Liver (tissue), 9 donors: ENCODE measurements around the gene INPP5A. TPM values are rescaled to one million over a fixed set of nuclear protein-coding genes. Genes with fewer than 3 reads are reported as not detected.
"Not testable (repeated sequence)": the region's sequence is repeated elsewhere in the genome, so short reads cannot be mapped to it uniquely, and the experiment has no call there.

Experiments
- DNase-seq: peaks from one replicate; pipeline ENCODE4 v3.0.0-alpha.2; 2017; ENCODE audit warnings: low spot score
- H3K27ac ChIP-seq, 2 donors: one replicate each; pipeline ENCODE4 v1.7.0; 2013; ENCODE audit warnings: inconsistent platforms in 2 of 2, low read length in 2 of 2, control low read depth in 1 of 2, low read depth in 1 of 2, mild to moderate bottlenecking in 1 of 2
- H3K27me3 ChIP-seq, 4 donors: one replicate each; pipeline versions ENCODE4 v1.6.1 to v1.7.0; 2013; ENCODE audit warnings: low read length in 3 of 4, inconsistent platforms in 1 of 4, mild to moderate bottlenecking in 1 of 4, moderate library complexity in 1 of 4; ENCODE audit not compliant: control insufficient read depth in 4 of 4, insufficient read depth in 4 of 4
- H3K36me3 ChIP-seq, 4 donors: one replicate each; pipeline versions ENCODE4 v1.6.1 to v1.7.0; 2013; ENCODE audit warnings: low read length in 3 of 4, mild to moderate bottlenecking in 3 of 4, low read depth in 1 of 4, moderate library complexity in 1 of 4; ENCODE audit not compliant: control insufficient read depth in 4 of 4, insufficient read depth in 3 of 4
- H3K4me1 ChIP-seq, 4 donors: one replicate each; pipeline versions ENCODE4 v1.6.1 to v1.7.0; 2013; ENCODE audit warnings: low read length in 3 of 4, mild to moderate bottlenecking in 3 of 4, moderate library complexity in 1 of 4; ENCODE audit not compliant: control insufficient read depth in 4 of 4, insufficient read depth in 4 of 4
- H3K4me3 ChIP-seq, 3 donors: one replicate each; pipeline versions ENCODE4 v1.6.1 to v1.7.0; 2013; ENCODE audit warnings: low read length in 3 of 3, control low read depth in 1 of 3, low read depth in 1 of 3, mild to moderate bottlenecking in 1 of 3
- H3K9ac ChIP-seq, 2 donors: one replicate each; pipeline ENCODE4 v1.7.0; 2013; ENCODE audit warnings: low read length in 2 of 2, mild to moderate bottlenecking in 2 of 2, moderate library complexity in 2 of 2, control low read depth in 1 of 2, low read depth in 1 of 2
- H3K9me3 ChIP-seq, 4 donors: one replicate each; pipeline versions ENCODE4 v1.6.1 to v1.7.0; 2013; ENCODE audit warnings: low read length in 3 of 4; ENCODE audit not compliant: control insufficient read depth in 4 of 4
- EGR1 ChIP-seq, 2 donors: IDR thresholded peaks; 2 replicates each; pipeline ENCODE4 v1.6.1; 2016 to 2018; ENCODE audit warnings: antibody characterized with exemption in 2 of 2, low read depth in 2 of 2
- GABPA ChIP-seq, 2 donors: IDR thresholded peaks in 1 of 2; conservative IDR thresholded peaks in 1 of 2; 2 replicates each; pipeline ENCODE4 v1.6.1; 2016; ENCODE audit warnings: antibody characterized with exemption in 2 of 2, mild to moderate bottlenecking in 1 of 2, moderate library complexity in 1 of 2
- HNF4A ChIP-seq, 2 donors: conservative IDR thresholded peaks; 2 replicates each; pipeline ENCODE4 v1.6.1; 2016; ENCODE audit warnings: antibody characterized with exemption in 2 of 2, mild to moderate bottlenecking in 2 of 2
- HNF4G ChIP-seq: IDR thresholded peaks from 2 replicates; pipeline ENCODE4 v1.6.1; 2016; ENCODE audit warnings: antibody characterized with exemption
- MAX ChIP-seq: IDR thresholded peaks from 2 replicates; pipeline ENCODE4 v1.6.1; 2016; ENCODE audit warnings: antibody characterized with exemption
- NR2F2 ChIP-seq: IDR thresholded peaks from 2 replicates; pipeline ENCODE4 v1.6.1; 2016; ENCODE audit warnings: antibody characterized with exemption
- RXRA ChIP-seq, 2 donors: IDR thresholded peaks; 2 replicates each; pipeline ENCODE4 v1.6.1; 2017 to 2018; ENCODE audit warnings: antibody characterized with exemption in 2 of 2, mild to moderate bottlenecking in 1 of 2
- SP1 ChIP-seq: IDR thresholded peaks from 2 replicates; pipeline ENCODE4 v1.6.1; 2018; ENCODE audit warnings: antibody characterized with exemption, mild to moderate bottlenecking
- YY1 ChIP-seq: IDR thresholded peaks from 2 replicates; pipeline ENCODE4 v1.6.1; 2016; ENCODE audit warnings: antibody characterized with exemption, mild to moderate bottlenecking
- WGBS: extraction: QIAGEN DNeasy Blood & Tissue Kit; methylation state at CpG from one replicate; pipeline ENCODE4 v1.1.7; 2013; 5-methylcytosine and 5-hydroxymethylcytosine counted together
- polyA plus RNA-seq, 2 donors: library from polyadenylated mRNA; stranded (reverse) in 1 of 2; unstranded in 1 of 2; fragments of 200-250 nt in 1 of 2; fragments of >200 nt in 1 of 2; fragmentation: Nextera tagmentation in 1 of 2; extraction: Ambion mirVana in 1 of 2; gene quantifications; one replicate each; pipeline versions ENCODE4 v1.2.1 to v1.2.3, GENCODE V29; 2013 to 2015
- total RNA-seq, 2 donors: library from RNA; depleted of rRNA; stranded (reverse); fragments of >200 nt; gene quantifications; one replicate each; pipeline ENCODE4 v1.2.3, GENCODE V29; 2014
- donor health status: healthy.
- donor health status: healthy.
- donor health status: healthy.
- donor health status: healthy.
- donor health status: healthy.

Gene INPP5A
- total and polyA plus RNA-seq, 4 donors = 4.3 to 26.5 (median 10.9) TPM

DNA sequence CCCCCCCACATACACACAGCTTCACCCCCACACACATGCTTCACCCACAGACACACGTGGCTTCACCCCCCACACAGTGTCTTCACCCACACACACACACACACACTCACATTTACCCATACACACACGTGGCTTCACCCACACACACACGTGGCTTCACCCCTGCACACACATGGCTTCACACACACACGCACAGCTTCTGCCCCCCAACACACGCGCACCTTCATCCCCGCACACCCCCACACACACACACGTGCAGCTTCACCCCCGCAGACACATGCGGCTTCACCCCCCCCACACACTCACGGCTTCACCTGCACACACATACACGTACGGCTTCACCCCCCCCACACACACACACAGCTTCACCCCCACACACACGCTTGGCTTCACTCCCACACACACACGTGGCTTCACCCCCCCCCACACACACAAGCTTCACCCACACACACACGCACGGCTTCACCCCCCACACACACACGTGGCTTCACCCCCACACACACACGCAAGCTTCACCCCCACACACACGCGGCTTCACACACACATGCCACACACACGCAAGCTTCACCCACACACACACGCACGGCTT lies 165.9 kb downstream of the INPP5A start:
- no peak for DNase-seq
- 95% methylated on average over 24 of the region's 24 CpGs for WGBS

GRCh38 chr10:132704008-132704814 lies 166.6 kb downstream of the INPP5A start:
- DNase-seq = no peak
- whole genome bisulfite sequencing = 98% methylated on average over 29 of the region's 29 CpGs
- Histone ChIP-seq H3K4me1 (peaks cover 0 to 10% (median 3%) of the 10 kb centered on the region in 4 donors), H3K9ac (no peak overlapping the region), H3K9me3 (no peaks in the 10 kb centered on the region), H3K27ac (no peak overlapping the region), H3K4me3 (no peak overlapping the region), H3K36me3 (peaks cover 0 to 7% (median 5%) of the 10 kb centered on the region in 4 donors), H3K27me3 (no peaks in the 10 kb centered on the region)
- TF ChIP-seq MAX (no peak), HNF4A (conservative IDR thresholded peaks at IDR 0.05) (no peak), NR2F2 (no peak), EGR1 (IDR thresholded peaks at IDR 0.05; ENCODE audit: low read depth in 2 of 2) (no peak), YY1 (no peak), RXRA (IDR thresholded peaks at IDR 0.05) (no peak), HNF4G (no peak)

More for the DNA sequence above, 165.9 kb downstream of the INPP5A start:
- Histone ChIP-seq H3K4me3 (no peak overlapping the region), H3K9me3 (no peaks in the 10 kb centered on the region), H3K4me1 (peaks cover 0 to 10% (median 3%) of the 10 kb centered on the region in 4 donors), H3K36me3 (peaks cover 0 to 9% (median 5%) of the 10 kb centered on the region in 4 donors), H3K27me3 (no peaks in the 10 kb centered on the region), H3K9ac (no peak overlapping the region), H3K27ac (no peak overlapping the region)
- TF ChIP-seq NR2F2 (no peak), GABPA (IDR thresholded peaks at IDR 0.05 in 1 of 2, conservative IDR thresholded peaks at IDR 0.05 in 1 of 2) (no peak)

- H3K36me3 ChIP-seq, H3K27me3 ChIP-seq, DNase-seq, H3K27ac ChIP-seq, H3K9ac ChIP-seq, H3K4me3 ChIP-seq, H3K9me3 ChIP-seq: not testable (repeated sequence)
- peaks cover 0 to 10% (median 3%) of the 10 kb centered on the region in 4 donors for H3K4me1 ChIP-seq
- 97% methylated on average over 9 of the region's 9 CpGs for WGBS
Measured at GRCh38 chr10:132704815-132705064, 167.2 kb downstream of the INPP5A start.

DNA sequence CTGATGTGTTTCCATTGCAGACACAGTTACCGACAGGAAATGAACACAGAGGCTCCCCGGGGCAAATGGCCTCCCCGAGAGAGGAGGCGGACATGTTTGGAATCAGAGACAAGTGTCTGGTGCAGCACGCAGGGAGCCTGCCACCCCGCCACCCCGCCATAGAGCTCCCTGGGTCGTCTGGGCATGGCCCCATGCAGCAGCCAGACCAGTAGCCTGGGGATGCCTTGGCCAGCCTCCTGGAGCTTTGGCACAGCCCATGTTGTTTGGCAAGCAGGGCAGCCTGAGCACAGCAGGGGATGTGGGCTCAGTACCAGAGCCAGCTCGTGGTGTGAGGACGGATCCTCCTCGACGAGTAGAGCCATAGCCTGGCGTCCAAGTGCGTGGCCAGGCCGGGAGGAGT lies 167.6 kb downstream of the INPP5A start:
- no peak for TF ChIP-seq SP1
- no peak overlapping the region for H3K9ac ChIP-seq
- no peaks in the 10 kb centered on the region for H3K9me3 ChIP-seq
- H3K4me3 ChIP-seq = no peak overlapping the region
- peaks cover 1 to 8% (median 5%) of the 10 kb centered on the region in 4 donors for H3K36me3 ChIP-seq
- H3K4me1 ChIP-seq = peaks cover 0 to 10% (median 3%) of the 10 kb centered on the region in 4 donors
- WGBS = 93% methylated on average over 15 of the region's 15 CpGs
- H3K27me3 ChIP-seq = no peaks in the 10 kb centered on the region
- DNase-seq = no peak
- H3K27ac ChIP-seq = no peak overlapping the region
